MM.1S (cell line): Measurements from ENCODE around the gene ADAM15.

Experiments
- EZH2 ChIP-seq: fragments of 300-600 bp; sonication (generic); optimal IDR thresholded peaks from 2 replicates; pipeline ENCODE3; 2017; ENCODE audit warnings: low read depth, mild to moderate bottlenecking, antibody characterized with exemption, low read length, mixed read lengths
- TF ChIP-seq, protein P1 (sequence below): fragments of 300-600 bp; sonication (generic); IDR thresholded peaks from 2 replicates; pipeline ENCODE4 v1.5.1; 2016; ENCODE audit warnings: antibody characterized with exemption, low read length, mixed read lengths

DNA sequence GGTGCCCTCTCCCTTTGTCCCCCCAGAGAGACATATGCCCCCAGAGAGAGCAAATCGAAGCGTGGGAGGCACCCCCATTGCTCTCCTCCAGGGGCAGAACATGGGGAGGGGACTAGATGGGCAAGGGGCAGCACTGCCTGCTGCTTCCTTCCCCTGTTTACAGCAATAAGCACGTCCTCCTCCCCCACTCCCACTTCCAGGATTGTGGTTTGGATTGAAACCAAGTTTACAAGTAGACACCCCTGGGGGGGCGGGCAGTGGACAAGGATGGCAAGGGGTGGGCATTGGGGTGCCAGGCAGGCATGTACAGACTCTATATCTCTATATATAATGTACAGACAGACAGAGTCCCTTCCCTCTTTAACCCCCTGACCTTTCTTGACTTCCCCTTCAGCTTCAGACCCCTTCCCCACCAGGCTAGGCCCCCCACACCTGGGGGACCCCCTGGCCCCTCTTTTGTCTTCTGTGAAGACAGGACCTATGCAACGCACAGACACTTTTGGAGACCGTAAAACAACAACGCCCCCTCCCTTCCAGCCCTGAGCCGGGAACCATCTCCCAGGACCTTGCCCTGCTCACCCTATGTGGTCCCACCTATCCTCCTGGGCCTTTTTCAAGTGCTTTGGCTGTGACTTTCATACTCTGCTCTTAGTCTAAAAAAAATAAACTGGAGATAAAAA is 35.9 kb downstream of the ADAM15 start:
- TF ChIP-seq, protein P1, sequence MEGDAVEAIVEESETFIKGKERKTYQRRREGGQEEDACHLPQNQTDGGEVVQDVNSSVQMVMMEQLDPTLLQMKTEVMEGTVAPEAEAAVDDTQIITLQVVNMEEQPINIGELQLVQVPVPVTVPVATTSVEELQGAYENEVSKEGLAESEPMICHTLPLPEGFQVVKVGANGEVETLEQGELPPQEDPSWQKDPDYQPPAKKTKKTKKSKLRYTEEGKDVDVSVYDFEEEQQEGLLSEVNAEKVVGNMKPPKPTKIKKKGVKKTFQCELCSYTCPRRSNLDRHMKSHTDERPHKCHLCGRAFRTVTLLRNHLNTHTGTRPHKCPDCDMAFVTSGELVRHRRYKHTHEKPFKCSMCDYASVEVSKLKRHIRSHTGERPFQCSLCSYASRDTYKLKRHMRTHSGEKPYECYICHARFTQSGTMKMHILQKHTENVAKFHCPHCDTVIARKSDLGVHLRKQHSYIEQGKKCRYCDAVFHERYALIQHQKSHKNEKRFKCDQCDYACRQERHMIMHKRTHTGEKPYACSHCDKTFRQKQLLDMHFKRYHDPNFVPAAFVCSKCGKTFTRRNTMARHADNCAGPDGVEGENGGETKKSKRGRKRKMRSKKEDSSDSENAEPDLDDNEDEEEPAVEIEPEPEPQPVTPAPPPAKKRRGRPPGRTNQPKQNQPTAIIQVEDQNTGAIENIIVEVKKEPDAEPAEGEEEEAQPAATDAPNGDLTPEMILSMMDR, result peak; percentile 32
- no peak for TF ChIP-seq EZH2
